ENCODE results near the gene LSM10.

GRCh38 chr1:36442337-36442736 is 44.6 kb upstream of the LSM10 start:
- no peak for TF ChIP-seq CTCF (conservative IDR thresholded peaks at IDR 0.05; ENCODE audit: low read depth, low read length)
- no peak for TF ChIP-seq MAFK (IDR thresholded peaks at IDR 0.05; ENCODE audit: low read depth, low read length)
- TF ChIP-seq RCOR1 (IDR thresholded peaks at IDR 0.05; ENCODE audit: insufficient replicate concordance, low read length): no peak
- TF ChIP-seq POLR2A (IDR thresholded peaks at IDR 0.05; ENCODE audit: low read depth, low read length): no peak
- no peak for TF ChIP-seq SMC3 (IDR thresholded peaks at IDR 0.05; ENCODE audit: low read depth, low read length)
- no peak for TF ChIP-seq USF2 (IDR thresholded peaks at IDR 0.05; ENCODE audit: low read depth, low read length)
- no peak for TF ChIP-seq MXI1 (IDR thresholded peaks at IDR 0.05; ENCODE audit: borderline replicate concordance, low read depth, low read length)
- no peak for TF ChIP-seq RFX5 (IDR thresholded peaks at IDR 0.05; ENCODE audit: low read depth, low read length)
- no peak for TF ChIP-seq NFE2L2 (IDR thresholded peaks at IDR 0.05; ENCODE audit: low read depth, low read length)
- no peak for TF ChIP-seq ELK1 (IDR thresholded peaks at IDR 0.05; ENCODE audit: borderline replicate concordance, low read depth, low read length)
- no peak for TF ChIP-seq CEBPB (IDR thresholded peaks at IDR 0.05; ENCODE audit: low read depth, low read length)
- no peak for TF ChIP-seq RAD21 (IDR thresholded peaks at IDR 0.05; ENCODE audit: low read length)
- no peak for TF ChIP-seq BHLHE40 (IDR thresholded peaks at IDR 0.05; ENCODE audit: low read depth, low read length)
- no peak for TF ChIP-seq CHD1 (IDR thresholded peaks at IDR 0.05; ENCODE audit: low read depth, low read length)
